Measurements from ENCODE around the gene GYS2. TPM values are rescaled to one million over a fixed set of nuclear protein-coding genes. Genes with fewer than 3 reads are reported as not detected.

Gene GYS2
- total and polyA plus RNA-seq, 2 donors from 2014 or later: not detected

GRCh38 chr12:21627924-21628323 lies 23.3 kb upstream of the GYS2 start:
- intact Hi-C loops (cut with DNase I): no loop called here
- Histone ChIP-seq H3K4me3 (ENCODE audit: low read length in 3 of 3) (no peak overlapping the region), H3K27ac (ENCODE audit: low read depth in 2 of 2, low read length in 2 of 2) (no peak overlapping the region), H3K9ac (ENCODE audit: low read length in 3 of 3) (no peak overlapping the region), H3K9me3 (ENCODE audit: control insufficient read depth in 2 of 3, insufficient read depth in 1 of 3, low read length in 3 of 3) (no peaks in the 10 kb centered on the region), H3K27me3 (ENCODE audit: control insufficient read depth, insufficient read depth, low read length) (no peaks in the 10 kb centered on the region), H3K4me1 (ENCODE audit: control insufficient read depth in 2 of 3, insufficient read depth in 2 of 3, low read depth in 1 of 3, low read length in 3 of 3) (no peaks in the 10 kb centered on the region), H3K36me3 (ENCODE audit: control insufficient read depth in 2 of 3, insufficient read depth in 3 of 3, low read length in 3 of 3) (peaks cover 0 to 4% (median 0%) of the 10 kb centered on the region in 3 donors)
- TF ChIP-seq CTCF (IDR thresholded peaks at IDR 0.05; ENCODE audit: borderline replicate concordance, extremely low read depth, insufficient read depth): no peak
- FAIRE-seq: no peak
- no peak for DNase-seq

- no peak overlapping the region for H3K9ac ChIP-seq (ENCODE audit: low read length in 3 of 3)
- H3K27ac ChIP-seq (ENCODE audit: low read depth in 2 of 2, low read length in 2 of 2): no peak overlapping the region
- no peaks in the 10 kb centered on the region for H3K4me1 ChIP-seq (ENCODE audit: control insufficient read depth in 2 of 3, insufficient read depth in 2 of 3, low read depth in 1 of 3, low read length in 3 of 3)
- no peaks in the 10 kb centered on the region for H3K27me3 ChIP-seq (ENCODE audit: control insufficient read depth, insufficient read depth, low read length)
- no peaks in the 10 kb centered on the region for H3K36me3 ChIP-seq (ENCODE audit: control insufficient read depth in 2 of 3, insufficient read depth in 3 of 3, low read length in 3 of 3)
- intact Hi-C loops (cut with DNase I): no loop called here
- H3K9me3 ChIP-seq (ENCODE audit: control insufficient read depth in 2 of 3, insufficient read depth in 1 of 3, low read length in 3 of 3): no peaks in the 10 kb centered on the region
- DNase-seq: no peak
- no peak for FAIRE-seq
- no peak for TF ChIP-seq CTCF (IDR thresholded peaks at IDR 0.05; ENCODE audit: borderline replicate concordance, extremely low read depth, insufficient read depth)
- H3K4me3 ChIP-seq (ENCODE audit: low read length in 3 of 3): no peak overlapping the region
Measured at GRCh38 chr12:21618566-21618965, 13.9 kb upstream of the GYS2 start.

DNA sequence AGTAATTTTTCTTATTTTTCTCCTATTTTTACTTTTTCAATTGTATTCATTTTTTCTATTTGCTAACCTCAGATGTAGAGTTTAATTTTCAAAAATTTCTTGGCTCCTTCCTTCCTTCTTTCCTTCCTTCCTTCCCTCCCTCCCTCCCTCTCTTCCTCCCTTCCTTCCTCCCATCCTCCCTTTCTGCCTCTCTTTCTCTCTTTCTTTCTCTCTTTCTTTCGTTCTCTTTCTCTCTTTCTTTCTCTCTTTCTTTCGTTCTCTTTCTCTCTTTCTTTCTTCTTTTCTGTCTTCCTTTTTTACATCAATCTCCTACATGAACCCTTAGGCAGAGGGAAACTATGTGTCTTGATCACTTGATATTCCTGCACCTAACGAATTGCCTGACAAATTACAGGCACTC lies 12.4 kb upstream of the GYS2 start:
- DNase-seq (no peak), FAIRE-seq (no peak)
- intact Hi-C loops (cut with DNase I): no loop called here
- Histone ChIP-seq H3K36me3 (ENCODE audit: control insufficient read depth in 2 of 3, insufficient read depth in 3 of 3, low read length in 3 of 3) (no peaks in the 10 kb centered on the region), H3K27ac (ENCODE audit: low read depth in 2 of 2, low read length in 2 of 2) (no peak overlapping the region), H3K4me1 (ENCODE audit: control insufficient read depth in 2 of 3, insufficient read depth in 2 of 3, low read depth in 1 of 3, low read length in 3 of 3) (no peaks in the 10 kb centered on the region), H3K27me3 (ENCODE audit: control insufficient read depth, insufficient read depth, low read length) (no peaks in the 10 kb centered on the region), H3K9me3 (ENCODE audit: control insufficient read depth in 2 of 3, insufficient read depth in 1 of 3, low read length in 3 of 3) (no peaks in the 10 kb centered on the region), H3K4me3 (ENCODE audit: low read length in 3 of 3) (no peak overlapping the region), H3K9ac (ENCODE audit: low read length in 3 of 3) (no peak overlapping the region)
- no peak for TF ChIP-seq CTCF (IDR thresholded peaks at IDR 0.05; ENCODE audit: borderline replicate concordance, extremely low read depth, insufficient read depth)

DNA sequence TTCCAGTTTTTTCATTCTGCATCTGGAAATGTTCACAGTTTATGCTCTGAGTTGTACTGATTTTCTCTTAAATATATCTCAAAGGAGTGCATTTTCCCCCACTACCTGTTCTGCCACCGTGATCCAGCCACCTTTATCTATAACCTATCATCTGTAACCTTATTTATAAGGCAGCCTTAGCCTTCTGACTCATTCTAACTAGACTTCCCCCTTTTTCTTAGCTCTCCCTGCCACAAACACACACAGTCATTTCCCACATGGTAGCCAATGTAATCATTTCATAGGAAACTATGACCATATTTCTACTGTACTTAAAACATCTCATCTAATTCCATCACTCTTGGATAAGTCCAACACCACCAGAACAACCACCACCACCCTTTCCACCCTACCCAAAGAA lies 10.8 kb upstream of the GYS2 start:
- no peak for DNase-seq
- Histone ChIP-seq H3K36me3 (ENCODE audit: control insufficient read depth in 2 of 3, insufficient read depth in 3 of 3, low read length in 3 of 3) (no peaks in the 10 kb centered on the region), H3K27me3 (ENCODE audit: control insufficient read depth, insufficient read depth, low read length) (no peaks in the 10 kb centered on the region), H3K27ac (ENCODE audit: low read depth in 2 of 2, low read length in 2 of 2) (no peak overlapping the region), H3K9me3 (ENCODE audit: control insufficient read depth in 2 of 3, insufficient read depth in 1 of 3, low read length in 3 of 3) (no peaks in the 10 kb centered on the region), H3K4me3 (ENCODE audit: low read length in 3 of 3) (no peak overlapping the region), H3K9ac (ENCODE audit: low read length in 3 of 3) (no peak overlapping the region), H3K4me1 (ENCODE audit: control insufficient read depth in 2 of 3, insufficient read depth in 2 of 3, low read depth in 1 of 3, low read length in 3 of 3) (no peaks in the 10 kb centered on the region)
- TF ChIP-seq CTCF (IDR thresholded peaks at IDR 0.05; ENCODE audit: borderline replicate concordance, extremely low read depth, insufficient read depth): no peak
- intact Hi-C loops (cut with DNase I): no loop called here
- FAIRE-seq: no peak
